Panc1 (cell line): ENCODE measurements around the gene RFX7.

Source experiments
- CTCF ChIP-seq: fragments of 450-650 bp; IDR thresholded peaks from 2 replicates; pipeline ENCODE4 v1.5.1; 2017; ENCODE audit warnings: mild to moderate bottlenecking
- TCF7L2 ChIP-seq: IDR thresholded peaks from 2 replicates; pipeline ENCODE4 v1.6.1; 2011; ENCODE audit warnings: mild to moderate bottlenecking, low read depth, low read length, inconsistent platforms

- no peak for TF ChIP-seq CTCF
- TF ChIP-seq TCF7L2, result no peak
Observed at GRCh38 chr15:56049577-56049976, 194.1 kb downstream of the RFX7 start.
